Gastrocnemius medialis (tissue), 4 donors: ENCODE results near the gene HTR3A. TPM values are rescaled to one million over a fixed set of nuclear protein-coding genes. Genes with fewer than 3 reads are reported as not detected.

Experiments used
- ATAC-seq, 2 donors: fragments of 150-250 bp; one replicate each; pipeline ENCODE4 v1.9.1; 2016
- DNase-seq, 2 donors: peaks; one replicate each; pipeline ENCODE4 v3.0.0-alpha.2; 2019
- H3K27ac ChIP-seq, 4 donors: fragments of 200-600 bp; sonication (generic); 1 replicate in 1 of 4; 2 replicates in 3 of 4; pipeline ENCODE4 v1.5.1; 2016 to 2018; ENCODE audit warnings: mild to moderate bottlenecking in 2 of 4, moderate library complexity in 1 of 4
- H3K27me3 ChIP-seq, 3 donors: fragments of 200-600 bp; sonication (generic) in 2 of 3; 1 replicate in 1 of 3; 2 replicates in 2 of 3; pipeline versions ENCODE4 v1.5.1 to v1.6.0; 2016 to 2019; ENCODE audit warnings: mild to moderate bottlenecking in 1 of 3, moderate library complexity in 1 of 3
- H3K36me3 ChIP-seq, 2 donors: fragments of 200-600 bp; sonication (generic) in 1 of 2; one replicate each; pipeline ENCODE4 v1.5.1; 2017 to 2018
- H3K4me1 ChIP-seq, 2 donors: fragments of 200-600 bp; sonication (generic) in 1 of 2; one replicate each; pipeline ENCODE4 v1.5.1; 2016 to 2017; ENCODE audit warnings: mild to moderate bottlenecking in 2 of 2
- H3K4me3 ChIP-seq, 4 donors: fragments of 200-600 bp; sonication (generic) in 3 of 4; 1 replicate in 1 of 4; 2 replicates in 3 of 4; pipeline ENCODE4 v1.5.1; 2016 to 2019; ENCODE audit warnings: mild to moderate bottlenecking in 2 of 4
- H3K9me3 ChIP-seq, 3 donors: fragments of 200-600 bp; sonication (generic) in 2 of 3; 1 replicate in 1 of 3; 2 replicates in 2 of 3; pipeline ENCODE4 v1.5.1; 2016 to 2019
- CTCF ChIP-seq, 5 experiments: fragments of 450-650 bp in 3 of 5; fragments of 200-600 bp in 2 of 5; sonication (generic) in 2 of 5; IDR thresholded peaks in 4 of 5; conservative IDR thresholded peaks in 1 of 5; 1 replicate in 4 of 5; 2 replicates in 1 of 5; pipeline ENCODE4 v1.5.1; 2016 to 2019; ENCODE audit warnings: antibody characterized with exemption in 5 of 5, mild to moderate bottlenecking in 3 of 5, moderate library complexity in 3 of 5
- POLR2A ChIP-seq, 2 donors: fragments of 450-650 bp; IDR thresholded peaks; one replicate each; pipeline ENCODE4 v1.6.1; 2017; ENCODE audit warnings: antibody characterized with exemption in 2 of 2, mild to moderate bottlenecking in 2 of 2, moderate library complexity in 2 of 2
- in situ Hi-C, 4 donors: fragments of 200-750 bp; cut with MboI; loops; one replicate each; pipeline versions ENCODE4 v1.15.0 to v1.8.0; 2017; ENCODE audit warnings: low sequenced_read_pairs in 4 of 4
- intact Hi-C: fragments of 100-400 bp; cut with DNase I; formaldehyde crosslinking; loops from one replicate; pipeline ENCODE4 v1.15.1; 2023; ENCODE audit warnings: low total_unique reads
- total RNA-seq, 4 donors: library from RNA; depleted of rRNA; stranded (reverse); fragments of >200 nt; gene quantifications; one replicate each; pipeline versions ENCODE4 v1.1.0 to v1.2.3, GENCODE V29; 2016

HTR3A gene
- total RNA-seq, 4 donors from 2014 or later: not detected

GRCh38 chr11:114034956-114035355, 60.0 kb downstream of the HTR3A start:
- ATAC-seq (no peak), DNase-seq (no peak)
- no peak overlapping the region for H3K4me3 ChIP-seq
- no peaks in the 10 kb centered on the region for H3K9me3 ChIP-seq
- intact Hi-C loops (loop anchor here (10.0 kb wide), 1 partner anchor 140 kb away; no protein-coding TSS in a partner anchor), in situ Hi-C loops (loop anchor here (5.0 to 10.0 kb wide), 2 partner anchors 227 to 230 kb away; no protein-coding TSS in a partner anchor)
- no peaks in the 10 kb centered on the region for H3K27me3 ChIP-seq
- H3K36me3 ChIP-seq: no peaks in the 10 kb centered on the region
- TF ChIP-seq CTCF (IDR thresholded peaks at IDR 0.05 in 4 of 5, conservative IDR thresholded peaks at IDR 0.05 in 1 of 5) (no peak), POLR2A (IDR thresholded peaks at IDR 0.05) (no peak)
- no peak overlapping the region for H3K27ac ChIP-seq
- peaks cover 17 to 31% of the 10 kb centered on the region in 2 donors for H3K4me1 ChIP-seq

GRCh38 chr11:114036147-114036811, 61.4 kb downstream of the HTR3A start:
- TF ChIP-seq POLR2A (IDR thresholded peaks at IDR 0.05): peak; percentile 13 to 50
- TF ChIP-seq CTCF (IDR thresholded peaks at IDR 0.05 in 4 of 5, conservative IDR thresholded peaks at IDR 0.05 in 1 of 5): peak; percentile 84 to 93 (median 93)
- Histone ChIP-seq H3K4me3 (peak overlapping the region; percentile 44 to 51 (median 48)), H3K27ac (peak overlapping the region; percentile 67 to 85 (median 76)), H3K27me3 (no peaks in the 10 kb centered on the region), H3K4me1 (peaks cover 27 to 40% of the 10 kb centered on the region in 2 donors), H3K9me3 (no peaks in the 10 kb centered on the region), H3K36me3 (no peaks in the 10 kb centered on the region)
- ATAC-seq (peak; percentile 67 to 76), DNase-seq (peak; percentile 83 to 86)
- intact Hi-C loops: loop anchor here (1.0 to 10.0 kb wide), 2 partner anchors 141 to 226 kb away; no protein-coding TSS in a partner anchor
- in situ Hi-C loops: loop anchor here (5.0 to 10.0 kb wide), 2 partner anchors 226 to 229 kb away; no protein-coding TSS in a partner anchor

DNA sequence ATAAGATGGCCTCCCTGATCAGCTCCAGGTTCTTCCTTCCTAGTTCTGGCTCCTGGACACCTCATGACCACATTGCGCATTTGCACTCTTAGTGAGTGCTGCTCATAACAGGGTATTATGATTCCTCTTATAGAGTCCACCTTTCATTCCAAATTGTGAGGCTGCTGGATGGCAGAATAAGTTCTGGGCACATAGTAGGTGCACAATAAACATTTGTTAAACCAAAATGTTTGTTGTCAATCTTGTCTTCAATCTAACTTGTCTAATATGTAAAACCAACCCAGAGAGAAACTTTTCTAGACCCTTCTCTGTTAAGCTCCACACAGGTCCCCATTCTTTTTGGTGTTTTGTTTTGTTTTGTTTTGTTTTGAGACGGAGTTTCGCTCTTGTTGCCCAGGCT, 62.0 kb downstream of the HTR3A start:
- Histone ChIP-seq H3K36me3 (no peaks in the 10 kb centered on the region), H3K27ac (peak overlapping the region; percentile 67 to 85 (median 76)), H3K4me3 (peak overlapping the region in 3 of 4 donors; percentile 46 to 51 (median 49)), H3K27me3 (no peaks in the 10 kb centered on the region), H3K9me3 (no peaks in the 10 kb centered on the region), H3K4me1 (peaks cover 34 to 46% of the 10 kb centered on the region in 2 donors)
- in situ Hi-C loops: loop anchor here (5.0 to 10.0 kb wide), 2 partner anchors 225 to 228 kb away; no protein-coding TSS in a partner anchor
- no peak for ATAC-seq
- no peak for DNase-seq
- TF ChIP-seq CTCF (IDR thresholded peaks at IDR 0.05 in 4 of 5, conservative IDR thresholded peaks at IDR 0.05 in 1 of 5): no peak
- TF ChIP-seq POLR2A (IDR thresholded peaks at IDR 0.05): no peak
- intact Hi-C loops: loop anchor here (1.0 to 10.0 kb wide), 2 partner anchors 142 to 225 kb away; no protein-coding TSS in a partner anchor

GRCh38 chr11:114039551-114039950, 64.6 kb downstream of the HTR3A start:
- H3K27ac ChIP-seq: peak overlapping the region; percentile 79 to 86 (median 84)
- no peak for ATAC-seq
- intact Hi-C loops: loop anchor here (10.0 kb wide), 1 partner anchor 145 kb away; no protein-coding TSS in a partner anchor

More at GRCh38 chr11:114039551-114039950, 64.6 kb downstream of the HTR3A start:
- in situ Hi-C loops: loop anchor here (5.0 to 10.0 kb wide), 2 partner anchors 223 to 225 kb away; no protein-coding TSS in a partner anchor
- no peak for TF ChIP-seq POLR2A (IDR thresholded peaks at IDR 0.05)
- TF ChIP-seq CTCF (IDR thresholded peaks at IDR 0.05 in 4 of 5, conservative IDR thresholded peaks at IDR 0.05 in 1 of 5): no peak
- no peaks in the 10 kb centered on the region for H3K36me3 ChIP-seq
- H3K27me3 ChIP-seq: no peaks in the 10 kb centered on the region
- no peak overlapping the region for H3K4me3 ChIP-seq
- H3K9me3 ChIP-seq: no peaks in the 10 kb centered on the region
- no peak for DNase-seq
- peaks cover 46 to 48% of the 10 kb centered on the region in 2 donors for H3K4me1 ChIP-seq

Other genes starting within 250 kb of the HTR3A start
- 10 to 100 TPM; 17.3 to 24.3 (median 20.2) TPM for gene ZW10, start 201.4 kb upstream of the HTR3A start, total RNA-seq
- gene CLDN25, start 195.3 kb upstream of the HTR3A start, total RNA-seq: not detected
- 100 to 1,000 TPM in 1 of 4 donors, 10 to 100 TPM in 3; 56.7 to 141 (median 80.4) TPM for gene USP28, start 99.5 kb upstream of the HTR3A start, total RNA-seq
- gene HTR3B, start 70.3 kb upstream of the HTR3A start, total RNA-seq: not detected
- 100 to 1,000 TPM; 156 to 250 (median 196) TPM for gene ZBTB16, start 84.6 kb downstream of the HTR3A start, total RNA-seq